ENCODE data around the gene MIER2.
"Not testable (repeated sequence)": the region's sequence is repeated elsewhere in the genome, so short reads cannot be mapped to it uniquely, and the experiment has no call there.

Gene MIER2

DNA sequence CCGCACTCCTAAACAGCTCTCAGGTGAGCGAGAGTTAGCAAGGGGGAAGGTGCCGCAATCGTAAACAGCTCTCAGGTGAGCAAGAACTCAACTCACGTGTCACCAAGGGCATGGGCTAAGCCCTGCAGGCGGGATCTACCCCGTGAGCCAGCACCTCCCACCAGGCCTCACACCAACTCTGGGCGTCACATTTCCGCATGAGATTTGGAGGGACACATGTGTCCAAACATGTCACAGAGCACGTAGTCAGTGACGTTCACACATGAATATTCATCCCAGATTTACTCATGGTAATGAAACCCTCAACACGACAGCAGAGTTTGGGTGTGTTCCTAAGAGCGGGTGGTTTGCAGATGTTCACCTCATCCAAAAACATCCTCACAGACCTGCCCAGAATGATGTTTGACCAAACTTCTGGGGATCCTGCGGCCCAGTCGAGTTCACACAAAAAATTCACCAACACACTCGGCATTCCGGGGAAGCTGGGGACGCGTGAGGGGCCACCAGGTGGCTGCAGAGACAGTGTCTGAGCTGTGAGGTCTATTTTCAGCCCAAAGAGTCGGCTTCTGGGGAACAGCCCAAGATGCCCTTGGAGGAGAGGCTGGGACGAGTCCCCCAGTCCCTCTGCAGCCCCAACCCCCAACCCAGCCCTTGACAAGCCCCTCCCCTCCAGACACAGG, 44.8 kb upstream of the MIER2 start:
- no peak for DNase-seq (ENCODE audit: low read depth)
- TF ChIP-seq, protein P1, sequence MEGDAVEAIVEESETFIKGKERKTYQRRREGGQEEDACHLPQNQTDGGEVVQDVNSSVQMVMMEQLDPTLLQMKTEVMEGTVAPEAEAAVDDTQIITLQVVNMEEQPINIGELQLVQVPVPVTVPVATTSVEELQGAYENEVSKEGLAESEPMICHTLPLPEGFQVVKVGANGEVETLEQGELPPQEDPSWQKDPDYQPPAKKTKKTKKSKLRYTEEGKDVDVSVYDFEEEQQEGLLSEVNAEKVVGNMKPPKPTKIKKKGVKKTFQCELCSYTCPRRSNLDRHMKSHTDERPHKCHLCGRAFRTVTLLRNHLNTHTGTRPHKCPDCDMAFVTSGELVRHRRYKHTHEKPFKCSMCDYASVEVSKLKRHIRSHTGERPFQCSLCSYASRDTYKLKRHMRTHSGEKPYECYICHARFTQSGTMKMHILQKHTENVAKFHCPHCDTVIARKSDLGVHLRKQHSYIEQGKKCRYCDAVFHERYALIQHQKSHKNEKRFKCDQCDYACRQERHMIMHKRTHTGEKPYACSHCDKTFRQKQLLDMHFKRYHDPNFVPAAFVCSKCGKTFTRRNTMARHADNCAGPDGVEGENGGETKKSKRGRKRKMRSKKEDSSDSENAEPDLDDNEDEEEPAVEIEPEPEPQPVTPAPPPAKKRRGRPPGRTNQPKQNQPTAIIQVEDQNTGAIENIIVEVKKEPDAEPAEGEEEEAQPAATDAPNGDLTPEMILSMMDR (conservative IDR thresholded peaks at IDR 0.05; ENCODE audit: control insufficient read depth, insufficient read depth, low read depth, low read length): no peak
- no peak overlapping the region for H3K4me3 ChIP-seq (ENCODE audit: control insufficient read depth, low read depth, low read length)

DNA sequence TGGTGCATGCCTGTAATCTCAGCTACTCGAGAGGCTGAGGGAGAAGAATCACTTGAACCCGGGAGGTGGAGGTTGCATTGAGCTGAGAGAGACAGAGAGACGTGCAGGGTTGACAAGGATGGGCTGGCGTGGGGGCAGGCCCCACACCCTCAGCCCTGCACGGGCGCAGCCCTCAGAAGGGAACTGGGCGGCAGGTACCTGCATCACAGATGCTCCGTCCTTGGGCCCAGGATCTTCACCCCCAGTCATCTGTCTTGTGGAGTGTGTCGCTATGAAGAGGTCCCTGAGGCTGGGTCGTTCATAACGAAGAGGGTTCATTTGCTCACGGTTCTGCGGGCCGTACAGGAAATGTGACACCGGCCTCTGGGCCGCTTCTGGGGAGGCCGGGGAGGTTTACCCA, 44.1 kb upstream of the MIER2 start:
- DNase-seq (ENCODE audit: low read depth): no peak
- no peak overlapping the region for H3K4me3 ChIP-seq (ENCODE audit: control insufficient read depth, low read depth, low read length)
- TF ChIP-seq, protein P1 (conservative IDR thresholded peaks at IDR 0.05; ENCODE audit: control insufficient read depth, insufficient read depth, low read depth, low read length): no peak

DNA sequence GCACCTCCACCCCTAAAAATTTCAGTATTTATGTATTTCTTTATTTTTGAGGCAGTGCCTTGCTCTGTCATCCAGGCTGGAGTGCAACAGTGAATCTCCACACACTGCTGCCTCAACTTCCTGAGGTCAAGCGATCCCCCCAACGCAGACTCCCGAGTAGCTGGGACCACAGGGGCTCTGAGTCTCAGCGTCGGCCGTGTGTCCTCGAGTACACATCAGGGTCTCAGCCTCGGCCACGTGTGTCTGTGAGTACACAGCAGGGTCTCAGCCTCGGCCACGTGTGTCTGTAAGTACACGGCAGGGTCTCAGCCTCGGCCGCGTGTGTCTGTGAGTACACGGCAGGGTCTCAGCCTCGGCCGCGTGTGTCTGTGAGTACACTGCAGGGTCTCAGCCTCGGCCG, 43.2 kb upstream of the MIER2 start:
- TF ChIP-seq, protein P1 (conservative IDR thresholded peaks at IDR 0.05; ENCODE audit: control insufficient read depth, insufficient read depth, low read depth, low read length): no peak
- no peak for DNase-seq (ENCODE audit: low read depth)
- no peak overlapping the region for H3K4me3 ChIP-seq (ENCODE audit: control insufficient read depth, low read depth, low read length)

DNA sequence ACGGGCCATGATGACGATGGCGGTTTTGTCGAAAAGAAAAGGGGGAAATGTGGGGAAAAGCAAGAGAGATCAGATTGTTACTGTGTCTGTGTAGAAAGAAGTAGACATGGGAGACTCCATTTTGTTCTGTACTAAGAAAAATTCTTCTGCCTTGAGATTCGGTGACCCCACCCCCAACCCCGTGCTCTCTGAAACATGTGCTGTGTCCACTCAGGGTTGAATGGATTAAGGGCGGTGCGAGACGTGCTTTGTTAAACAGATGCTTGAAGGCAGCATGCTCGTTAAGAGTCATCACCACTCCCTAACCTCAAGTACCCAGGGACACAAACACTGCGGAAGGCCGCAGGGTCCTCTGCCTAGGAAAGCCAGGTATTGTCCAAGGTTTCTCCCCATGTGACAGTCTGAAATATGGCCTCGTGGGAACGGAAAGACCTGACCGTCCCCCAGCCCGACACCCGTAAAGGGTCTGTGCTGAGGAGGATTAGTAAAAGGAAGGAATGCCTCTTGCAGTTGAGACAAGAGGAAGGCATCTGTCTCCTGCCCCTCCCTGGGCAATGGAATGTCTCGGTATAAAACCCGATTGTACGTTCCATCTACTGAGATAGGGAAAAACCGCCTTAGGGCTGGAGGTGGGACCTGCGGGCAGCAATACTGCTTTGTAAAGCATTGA, 42.2 kb upstream of the MIER2 start:
- DNase-seq (ENCODE audit: low read depth); H3K4me3 ChIP-seq (ENCODE audit: control insufficient read depth, low read depth, low read length): not testable (repeated sequence)

DNA sequence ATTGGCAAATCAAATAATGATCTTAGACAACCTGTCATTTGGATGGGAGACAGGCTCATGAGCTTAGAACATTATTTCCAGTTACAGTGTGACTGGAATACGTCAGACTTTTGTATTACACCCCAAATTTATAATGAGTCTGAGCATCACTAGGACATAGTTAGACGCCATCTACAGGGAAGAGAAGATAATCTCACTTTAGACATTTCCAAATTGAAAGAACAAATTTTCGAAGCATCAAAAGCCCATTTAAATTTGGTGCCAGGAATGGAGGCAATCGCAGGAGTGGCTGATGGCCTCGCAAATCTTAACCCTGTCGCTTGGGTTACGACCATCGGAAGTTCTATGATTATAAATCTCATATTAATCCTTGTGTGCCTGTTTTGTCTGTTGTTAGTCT, 41.6 kb upstream of the MIER2 start:
- not testable (repeated sequence) for DNase-seq (ENCODE audit: low read depth)

DNA sequence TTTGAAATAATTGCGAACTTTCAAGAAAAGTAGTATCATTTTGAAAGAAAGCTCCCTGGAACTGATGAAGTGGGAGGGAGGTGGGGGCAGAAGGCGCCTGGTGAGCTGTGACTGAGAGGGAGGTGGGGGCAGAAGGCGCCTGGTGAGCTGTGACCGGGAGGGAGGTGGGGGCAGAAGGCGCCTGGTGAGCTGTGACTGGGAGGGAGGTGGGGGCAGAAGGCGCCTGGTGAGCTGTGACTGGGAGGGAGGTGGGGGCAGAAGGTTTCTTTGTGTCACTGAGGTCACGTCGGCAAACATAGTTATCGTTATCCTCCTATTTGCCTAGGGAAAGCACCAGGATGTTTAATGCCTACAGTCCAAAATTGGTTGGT, 40.2 kb upstream of the MIER2 start:
- TF ChIP-seq, protein P1 (conservative IDR thresholded peaks at IDR 0.05; ENCODE audit: control insufficient read depth, insufficient read depth, low read depth, low read length): no peak
- no peak for DNase-seq (ENCODE audit: low read depth)
- no peak overlapping the region for H3K4me3 ChIP-seq (ENCODE audit: control insufficient read depth, low read depth, low read length)

More for the DNA sequence above, 41.6 kb upstream of the MIER2 start:
- not testable (repeated sequence) for H3K4me3 ChIP-seq (ENCODE audit: control insufficient read depth, low read depth, low read length)

DNA sequence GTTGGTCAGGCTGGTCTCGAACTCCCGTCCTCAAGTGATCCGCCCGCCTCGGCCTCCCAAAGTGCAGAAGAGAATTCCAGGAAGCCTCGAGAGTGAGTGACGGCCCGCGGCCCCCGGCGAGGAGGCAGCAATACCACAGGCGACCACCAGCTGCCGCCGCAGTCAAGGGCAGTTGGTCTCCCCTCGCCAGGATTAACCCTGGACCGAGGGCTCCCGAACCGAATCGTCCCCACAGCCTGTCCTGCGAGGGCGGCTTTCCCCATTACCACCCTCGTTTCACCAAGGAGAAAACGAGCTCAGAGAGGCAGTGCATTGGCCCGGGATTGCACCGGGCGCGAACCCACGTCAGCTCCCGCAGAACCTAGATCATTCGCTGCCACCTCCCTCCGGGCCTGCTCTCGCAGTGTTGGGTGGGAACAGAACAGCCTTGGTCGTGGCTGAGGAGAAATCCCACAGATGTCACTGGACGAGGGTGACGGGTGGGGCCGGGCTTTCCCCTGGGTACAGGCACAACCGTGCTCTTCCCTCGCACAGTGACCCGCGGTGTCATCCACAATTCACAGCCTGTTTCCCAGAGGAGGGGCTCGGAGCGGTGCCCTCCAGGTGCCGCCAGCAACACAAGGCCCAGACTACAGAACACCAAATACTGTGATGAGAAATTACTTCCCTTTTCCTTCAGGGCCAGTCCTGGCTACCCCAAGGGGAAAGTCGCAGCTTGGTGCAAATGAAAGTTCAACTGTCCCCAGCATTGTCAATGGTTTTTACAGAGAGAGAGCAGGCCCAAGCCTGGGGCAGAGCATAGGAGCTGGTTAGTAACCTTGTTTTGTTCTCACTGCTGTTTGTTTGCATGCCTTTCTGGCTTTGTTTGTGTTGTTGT, 39.6 kb upstream of the MIER2 start:
- TF ChIP-seq, protein P1 (conservative IDR thresholded peaks at IDR 0.05; ENCODE audit: control insufficient read depth, insufficient read depth, low read depth, low read length): peak; percentile 14
- no peak overlapping the region for H3K4me3 ChIP-seq (ENCODE audit: control insufficient read depth, low read depth, low read length)
- no peak for DNase-seq (ENCODE audit: low read depth)

All from fibroblast of mammary gland (primary cell).